GM12875 (cell line): ENCODE data around the gene RUNX1.

Experiments used
- H3K4me3 ChIP-seq: one replicate; pipeline ENCODE4 v1.5.1; 2011; ENCODE audit warnings: low read depth, low read length, control low read depth
- TF ChIP-seq, protein P1 (sequence below): IDR thresholded peaks from 2 replicates; pipeline ENCODE4 v1.5.1; 2011; ENCODE audit warnings: low read depth, mild to moderate bottlenecking, control low read depth, inconsistent platforms, low read length, moderate library complexity, borderline replicate concordance; ENCODE audit not compliant: insufficient read depth

The RUNX1 gene

DNA sequence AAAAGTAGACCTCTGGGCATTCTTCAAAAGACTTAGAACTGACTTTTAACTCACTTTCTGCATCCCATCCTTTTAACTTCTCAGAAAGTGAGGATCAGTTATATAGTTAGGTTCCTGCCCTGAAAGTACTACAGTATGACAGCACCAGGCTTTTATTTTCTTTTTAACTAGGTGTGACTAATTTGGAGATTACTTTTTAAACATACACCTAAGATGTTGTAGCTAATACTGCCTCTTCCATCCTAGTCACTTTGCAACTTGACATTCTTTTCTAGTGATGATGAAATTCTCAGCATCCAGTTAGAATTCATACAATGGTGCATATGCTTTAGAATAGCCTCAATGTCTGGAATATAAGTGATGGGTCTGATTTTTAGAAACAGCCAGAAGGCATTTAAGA, 24.6 kb downstream of the RUNX1 start:
- TF ChIP-seq, protein P1, sequence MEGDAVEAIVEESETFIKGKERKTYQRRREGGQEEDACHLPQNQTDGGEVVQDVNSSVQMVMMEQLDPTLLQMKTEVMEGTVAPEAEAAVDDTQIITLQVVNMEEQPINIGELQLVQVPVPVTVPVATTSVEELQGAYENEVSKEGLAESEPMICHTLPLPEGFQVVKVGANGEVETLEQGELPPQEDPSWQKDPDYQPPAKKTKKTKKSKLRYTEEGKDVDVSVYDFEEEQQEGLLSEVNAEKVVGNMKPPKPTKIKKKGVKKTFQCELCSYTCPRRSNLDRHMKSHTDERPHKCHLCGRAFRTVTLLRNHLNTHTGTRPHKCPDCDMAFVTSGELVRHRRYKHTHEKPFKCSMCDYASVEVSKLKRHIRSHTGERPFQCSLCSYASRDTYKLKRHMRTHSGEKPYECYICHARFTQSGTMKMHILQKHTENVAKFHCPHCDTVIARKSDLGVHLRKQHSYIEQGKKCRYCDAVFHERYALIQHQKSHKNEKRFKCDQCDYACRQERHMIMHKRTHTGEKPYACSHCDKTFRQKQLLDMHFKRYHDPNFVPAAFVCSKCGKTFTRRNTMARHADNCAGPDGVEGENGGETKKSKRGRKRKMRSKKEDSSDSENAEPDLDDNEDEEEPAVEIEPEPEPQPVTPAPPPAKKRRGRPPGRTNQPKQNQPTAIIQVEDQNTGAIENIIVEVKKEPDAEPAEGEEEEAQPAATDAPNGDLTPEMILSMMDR: no peak
- no peak overlapping the region for H3K4me3 ChIP-seq

DNA sequence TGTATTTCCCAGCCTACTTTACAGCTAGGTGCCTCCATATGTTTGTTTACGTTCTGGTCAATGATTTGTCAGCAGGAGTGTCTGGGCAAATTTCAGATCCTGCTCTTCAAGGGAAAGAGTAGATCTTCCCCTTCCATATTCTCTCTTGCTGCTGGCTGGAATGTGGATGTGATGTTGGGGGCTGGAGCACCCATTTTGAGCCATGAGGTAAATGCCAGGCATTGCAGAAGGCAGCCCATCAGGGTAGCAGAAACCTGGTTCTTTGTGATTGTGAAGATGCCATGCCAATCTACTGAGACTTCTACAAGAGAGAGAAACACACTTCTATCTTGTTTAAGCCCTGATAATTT, 25.1 kb downstream of the RUNX1 start:
- H3K4me3 ChIP-seq: no peak overlapping the region
- TF ChIP-seq, protein P1: no peak

DNA sequence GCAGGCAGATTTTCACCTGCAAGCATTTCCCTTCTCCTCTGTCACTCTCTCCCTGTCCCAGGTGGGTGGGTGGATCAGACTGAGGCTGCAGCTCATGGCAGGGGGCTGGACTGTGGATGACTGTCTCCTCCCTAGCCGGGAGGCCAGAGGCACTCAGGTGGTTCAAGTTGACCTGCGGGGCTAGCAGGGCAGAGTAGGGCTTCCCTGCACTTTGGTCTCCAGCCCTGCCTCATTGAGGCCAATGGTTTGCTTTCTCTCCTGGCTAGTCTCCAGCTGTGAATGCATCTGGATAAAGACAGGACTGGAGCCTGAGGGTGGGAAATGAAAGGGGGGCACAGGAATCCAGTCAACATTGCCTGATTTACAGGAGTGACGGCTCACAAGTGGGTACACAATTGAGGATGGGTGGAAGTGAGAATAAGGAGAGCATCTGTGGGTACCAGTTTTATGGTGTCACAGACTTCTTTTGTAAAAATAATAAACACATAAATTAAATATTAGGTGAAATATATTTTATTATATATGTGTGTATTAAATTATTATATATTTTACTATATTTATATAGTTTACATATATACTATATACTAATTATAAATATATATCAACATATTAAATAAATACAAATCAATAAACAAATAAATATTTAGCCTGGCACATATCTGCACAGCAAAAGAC, 25.6 kb downstream of the RUNX1 start:
- TF ChIP-seq, protein P1: no peak

DNA sequence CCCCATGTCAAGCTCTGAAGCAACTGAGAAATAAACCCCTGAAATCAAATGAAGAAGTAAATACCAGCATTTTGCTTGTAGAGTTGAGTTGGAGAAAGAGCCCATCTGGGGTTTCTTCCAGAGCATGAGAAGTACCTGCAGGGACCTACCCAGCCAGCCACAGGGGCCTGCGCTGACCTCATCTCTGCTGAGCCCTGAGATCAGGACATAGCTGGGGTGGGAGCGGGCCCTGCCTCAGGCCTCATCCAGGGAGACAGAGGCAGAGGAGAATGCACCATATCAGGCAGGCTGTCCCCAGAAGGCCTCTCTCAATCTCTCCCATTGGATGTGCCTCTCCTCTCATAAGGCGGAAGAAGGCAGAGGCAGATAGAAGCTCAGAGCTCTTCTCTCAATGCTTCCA, 27.6 kb downstream of the RUNX1 start:
- TF ChIP-seq, protein P1: no peak
- H3K4me3 ChIP-seq: no peak overlapping the region

More for the DNA sequence above, 25.6 kb downstream of the RUNX1 start:
- H3K4me3 ChIP-seq: no peak overlapping the region

DNA sequence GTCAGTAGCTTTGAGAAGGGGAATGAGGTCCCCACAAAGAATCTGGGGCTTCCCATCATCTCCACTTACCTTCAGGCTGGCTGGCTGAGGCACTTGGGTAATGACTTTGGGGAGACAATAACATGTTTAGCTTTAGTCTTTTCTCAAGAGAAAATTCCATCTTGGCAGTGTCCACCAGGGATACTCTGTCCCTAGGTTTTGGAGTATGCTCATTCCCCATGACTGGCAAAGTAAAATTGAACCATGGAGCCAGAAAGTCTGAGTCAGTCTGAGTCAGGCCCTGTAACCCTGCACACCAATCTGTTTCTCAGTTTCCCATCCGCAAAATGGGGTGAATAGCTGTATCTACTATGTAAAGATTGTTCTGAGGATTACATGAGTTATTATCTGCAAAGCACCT, 28.2 kb downstream of the RUNX1 start:
- H3K4me3 ChIP-seq: no peak overlapping the region
- TF ChIP-seq, protein P1: no peak

DNA sequence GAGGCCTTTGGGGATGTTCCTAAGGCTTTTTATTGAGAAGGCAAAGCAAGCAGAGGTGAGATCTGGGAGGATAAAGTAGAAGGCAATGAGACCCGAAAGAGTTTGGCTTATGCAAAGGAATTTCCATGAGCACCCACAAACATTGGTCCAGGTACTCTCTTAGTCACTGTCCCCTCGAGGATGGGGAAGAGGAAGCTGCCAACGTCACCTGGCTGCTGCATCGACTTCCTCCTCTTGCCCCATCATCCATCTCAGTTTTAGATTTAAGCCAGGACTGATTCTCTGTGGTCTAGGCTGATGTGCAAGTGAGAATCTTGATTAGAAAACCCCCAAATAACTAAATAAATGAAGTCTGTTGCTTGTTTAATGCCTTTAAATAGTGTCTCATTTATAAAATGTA, 28.7 kb downstream of the RUNX1 start:
- no peak overlapping the region for H3K4me3 ChIP-seq
- TF ChIP-seq, protein P1: no peak

DNA sequence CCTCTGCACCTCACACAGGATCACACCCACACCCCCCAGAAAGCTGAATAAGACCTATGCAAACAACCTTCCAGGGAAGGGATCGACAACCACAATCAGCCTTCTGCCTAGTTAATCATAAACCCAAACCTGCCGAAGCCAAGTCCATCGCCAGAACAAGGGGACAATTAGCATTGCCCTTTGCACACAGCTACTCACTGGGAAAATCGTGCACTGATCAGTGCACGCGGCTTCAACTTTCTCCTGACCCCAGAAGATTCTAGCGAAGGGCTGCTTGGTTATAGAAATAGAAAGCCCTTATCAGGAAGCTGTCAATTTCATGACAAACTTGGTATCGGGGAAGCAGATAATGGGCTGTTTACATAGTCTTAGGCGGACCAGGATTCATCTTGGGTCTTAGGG, 29.5 kb downstream of the RUNX1 start:
- TF ChIP-seq, protein P1: no peak
- H3K4me3 ChIP-seq: no peak overlapping the region
